Uterus (tissue), 2 donors: ENCODE results near the gene YBX2.

Source experiments
- POLR2A ChIP-seq, 2 donors: fragments of 450-650 bp; IDR thresholded peaks; one replicate each; pipeline ENCODE4 v1.6.1; 2016; ENCODE audit warnings: antibody characterized with exemption in 2 of 2, mild to moderate bottlenecking in 1 of 2, moderate library complexity in 1 of 2
- TF ChIP-seq, protein P1 (sequence below), 4 experiments: fragments of 200-600 bp in 2 of 4; fragments of 450-650 bp in 2 of 4; sonication (generic) in 2 of 4; IDR thresholded peaks; one replicate each; pipeline ENCODE4 v1.5.1; 2016 to 2019; ENCODE audit warnings: antibody characterized with exemption in 4 of 4, mild to moderate bottlenecking in 2 of 4, moderate library complexity in 1 of 4

DNA sequence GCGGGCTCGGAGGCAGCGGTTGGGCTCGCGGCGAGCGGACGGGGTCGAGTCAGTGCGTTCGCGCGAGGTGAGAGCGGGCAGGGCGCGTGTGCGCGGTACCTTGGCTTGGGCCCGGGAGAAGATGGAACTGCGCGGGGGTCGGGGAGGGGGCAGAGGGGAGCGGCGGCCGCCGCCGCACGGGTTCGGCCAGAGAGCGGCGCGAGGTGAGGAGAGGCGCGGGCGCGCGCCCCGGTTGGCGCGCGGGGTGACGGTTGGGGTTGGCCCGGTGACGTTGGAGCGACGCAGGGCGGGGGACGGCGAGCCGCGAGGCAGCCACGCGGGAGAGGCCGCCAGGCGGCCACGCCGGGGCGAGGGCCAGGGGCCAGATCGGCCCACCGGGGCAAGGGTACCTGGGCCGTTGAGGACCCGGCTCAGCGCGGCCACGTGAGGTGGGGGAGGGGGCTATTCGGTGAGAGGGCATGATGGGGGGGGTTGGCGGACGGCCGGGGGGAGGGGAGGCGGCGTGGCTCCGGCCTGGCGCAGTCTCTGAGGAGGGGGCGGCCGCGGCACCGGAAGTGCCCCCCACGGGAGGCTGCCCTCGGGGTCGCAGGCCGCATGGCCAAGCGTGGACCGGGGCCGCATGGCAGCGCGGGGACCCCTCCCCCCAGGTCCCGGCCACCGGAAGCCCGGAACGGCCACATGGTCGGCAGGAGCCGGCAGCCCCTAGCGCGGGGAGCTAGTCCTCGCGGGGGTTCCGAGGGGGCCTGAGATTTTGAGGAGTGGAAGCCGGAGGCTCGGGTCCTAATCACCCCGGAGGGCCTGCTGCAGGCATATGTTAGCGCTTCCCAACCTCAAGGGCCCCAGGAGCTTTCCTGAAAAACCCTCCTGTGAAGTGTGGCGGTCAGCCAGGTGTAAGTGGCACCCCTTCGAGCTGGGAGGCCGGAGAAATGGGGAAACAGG is 13.5 kb upstream of the YBX2 start:
- TF ChIP-seq, protein P1, sequence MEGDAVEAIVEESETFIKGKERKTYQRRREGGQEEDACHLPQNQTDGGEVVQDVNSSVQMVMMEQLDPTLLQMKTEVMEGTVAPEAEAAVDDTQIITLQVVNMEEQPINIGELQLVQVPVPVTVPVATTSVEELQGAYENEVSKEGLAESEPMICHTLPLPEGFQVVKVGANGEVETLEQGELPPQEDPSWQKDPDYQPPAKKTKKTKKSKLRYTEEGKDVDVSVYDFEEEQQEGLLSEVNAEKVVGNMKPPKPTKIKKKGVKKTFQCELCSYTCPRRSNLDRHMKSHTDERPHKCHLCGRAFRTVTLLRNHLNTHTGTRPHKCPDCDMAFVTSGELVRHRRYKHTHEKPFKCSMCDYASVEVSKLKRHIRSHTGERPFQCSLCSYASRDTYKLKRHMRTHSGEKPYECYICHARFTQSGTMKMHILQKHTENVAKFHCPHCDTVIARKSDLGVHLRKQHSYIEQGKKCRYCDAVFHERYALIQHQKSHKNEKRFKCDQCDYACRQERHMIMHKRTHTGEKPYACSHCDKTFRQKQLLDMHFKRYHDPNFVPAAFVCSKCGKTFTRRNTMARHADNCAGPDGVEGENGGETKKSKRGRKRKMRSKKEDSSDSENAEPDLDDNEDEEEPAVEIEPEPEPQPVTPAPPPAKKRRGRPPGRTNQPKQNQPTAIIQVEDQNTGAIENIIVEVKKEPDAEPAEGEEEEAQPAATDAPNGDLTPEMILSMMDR (IDR thresholded peaks at IDR 0.05): no peak
- no peak for TF ChIP-seq POLR2A (IDR thresholded peaks at IDR 0.05)
